HUES48 (cell line): Measurements from ENCODE around the gene SERAC1.
"Not testable (repeated sequence)": the region's sequence is repeated elsewhere in the genome, so short reads cannot be mapped to it uniquely, and the experiment has no call there.

Source experiments
- H3K27ac ChIP-seq: one replicate; pipeline ENCODE4 v1.7.0; 2013; ENCODE audit warnings: low read depth, low read length, inconsistent platforms
- H3K27me3 ChIP-seq: 2 replicates; pipeline ENCODE4 v1.6.1; 2013; ENCODE audit warnings: mild to moderate bottlenecking, low read length; ENCODE audit not compliant: control insufficient read depth, insufficient read depth
- H3K36me3 ChIP-seq: 2 replicates; pipeline ENCODE4 v1.6.1; 2013; ENCODE audit warnings: low read length; ENCODE audit not compliant: control insufficient read depth, insufficient read depth
- H3K4me1 ChIP-seq: 2 replicates; pipeline ENCODE4 v1.6.1; 2013; ENCODE audit warnings: mild to moderate bottlenecking, low read length; ENCODE audit not compliant: control insufficient read depth, insufficient read depth
- H3K4me3 ChIP-seq: 2 replicates; pipeline ENCODE4 v1.5.1; 2013; ENCODE audit warnings: mild to moderate bottlenecking, low read depth, low read length
- H3K9ac ChIP-seq: 2 replicates; pipeline ENCODE4 v1.6.1; 2013; ENCODE audit warnings: mild to moderate bottlenecking, low read depth, low read length, moderate library complexity
- H3K9me3 ChIP-seq: 2 replicates; pipeline ENCODE4 v1.6.1; 2013; ENCODE audit warnings: low read length; ENCODE audit not compliant: control insufficient read depth, insufficient read depth

SERAC1 gene

DNA sequence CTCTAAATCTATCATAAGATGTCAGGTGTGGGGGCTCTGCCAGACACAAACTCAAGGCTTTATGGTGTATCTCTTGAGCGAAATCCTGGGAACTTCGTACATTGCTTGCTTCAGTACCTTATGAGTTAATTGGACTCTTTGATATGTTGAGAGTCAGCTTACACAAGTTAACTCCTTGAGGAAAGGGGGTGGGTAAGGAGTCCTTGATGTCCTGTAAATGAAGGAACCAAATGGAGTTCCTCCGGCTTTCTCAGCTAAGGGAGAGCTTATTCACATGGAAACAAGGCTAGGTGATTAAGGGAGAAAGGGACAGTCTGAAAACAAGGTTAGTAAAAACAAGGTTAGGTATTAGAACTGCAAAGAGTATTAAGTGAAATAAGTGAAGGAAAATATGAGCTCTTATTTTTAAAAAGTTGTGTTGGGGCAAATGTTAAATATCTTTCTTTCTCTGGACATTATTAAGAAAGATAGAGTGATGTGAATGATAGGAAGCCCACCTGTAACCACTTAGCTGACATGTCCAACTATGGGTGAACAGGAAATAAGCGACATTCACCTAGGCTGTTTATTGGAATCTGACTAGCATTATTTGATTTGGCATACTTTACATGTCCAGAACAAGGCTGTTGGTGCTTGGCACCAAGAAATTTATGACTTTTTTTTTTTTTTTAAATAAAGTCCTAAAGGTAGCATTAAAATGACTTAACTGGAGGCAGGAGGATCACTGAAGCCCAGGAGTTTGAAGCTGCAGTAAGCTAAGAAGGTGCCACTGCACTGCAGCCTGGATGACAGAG, 26.6 kb upstream of the SERAC1 start:
- peak overlapping the region; percentile 33 for H3K9ac ChIP-seq
- H3K27me3 ChIP-seq, result no peaks in the 10 kb centered on the region
- H3K36me3 ChIP-seq, result peaks cover 7% of the 10 kb centered on the region
- H3K4me1 ChIP-seq, result peaks cover 25% of the 10 kb centered on the region
- peak overlapping the region; percentile 50 for H3K4me3 ChIP-seq
- H3K27ac ChIP-seq, result peak overlapping the region; percentile 87
- H3K9me3 ChIP-seq, result no peaks in the 10 kb centered on the region

DNA sequence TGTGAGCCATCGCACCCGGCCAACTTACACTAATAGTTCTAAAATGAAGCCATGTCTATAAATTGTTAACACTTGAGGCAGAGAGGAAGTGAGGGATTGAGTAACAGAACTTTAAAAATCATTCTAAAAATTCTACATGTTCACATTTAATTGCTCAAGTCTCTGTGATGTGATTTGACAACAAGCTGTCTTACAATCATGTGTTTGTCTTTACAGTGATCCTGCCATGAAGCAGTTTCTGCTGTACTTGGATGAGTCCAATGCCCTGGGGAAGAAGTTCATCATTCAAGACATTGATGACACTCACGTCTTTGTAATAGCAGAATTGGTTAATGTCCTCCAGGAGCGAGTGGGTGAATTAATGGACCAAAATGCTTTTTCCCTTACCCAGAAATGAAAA, 23.7 kb upstream of the SERAC1 start:
- Histone ChIP-seq H3K4me3 (no peak overlapping the region), H3K4me1 (peaks cover 22% of the 10 kb centered on the region), H3K36me3 (peaks cover 10% of the 10 kb centered on the region), H3K9me3 (0 out of 2 replicates have a peak, but pooled peaks cover 3% of the 10 kb centered on the region), H3K27ac (no peak overlapping the region), H3K9ac (no peak overlapping the region), H3K27me3 (no peaks in the 10 kb centered on the region)

DNA sequence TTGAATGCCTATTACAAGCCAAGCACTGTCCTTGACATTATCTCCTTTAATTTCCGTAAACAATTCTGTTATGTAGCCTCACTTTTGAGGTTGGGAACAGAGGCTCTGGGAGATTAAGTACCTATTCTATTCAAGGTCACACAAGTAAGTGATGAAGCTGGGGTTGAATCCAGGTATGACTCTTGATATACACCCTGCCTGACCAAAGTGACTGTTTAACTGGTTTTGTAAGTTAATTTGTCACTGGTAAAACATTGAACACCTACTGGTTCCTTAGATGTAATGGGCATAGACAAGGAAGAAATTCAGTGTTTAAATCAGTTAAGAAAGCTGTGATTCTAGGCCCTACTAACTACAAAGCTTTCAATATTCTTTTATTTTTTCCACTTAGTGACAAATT, 23.0 kb upstream of the SERAC1 start:
- Histone ChIP-seq H3K27me3 (no peaks in the 10 kb centered on the region), H3K9ac (no peak overlapping the region), H3K36me3 (peaks cover 10% of the 10 kb centered on the region; the same call in 1 of the 2 replicates), H3K27ac (no peak overlapping the region), H3K9me3 (0 out of 2 replicates have a peak, but pooled peaks cover 3% of the 10 kb centered on the region), H3K4me3 (no peak overlapping the region), H3K4me1 (peaks cover 20% of the 10 kb centered on the region)

DNA sequence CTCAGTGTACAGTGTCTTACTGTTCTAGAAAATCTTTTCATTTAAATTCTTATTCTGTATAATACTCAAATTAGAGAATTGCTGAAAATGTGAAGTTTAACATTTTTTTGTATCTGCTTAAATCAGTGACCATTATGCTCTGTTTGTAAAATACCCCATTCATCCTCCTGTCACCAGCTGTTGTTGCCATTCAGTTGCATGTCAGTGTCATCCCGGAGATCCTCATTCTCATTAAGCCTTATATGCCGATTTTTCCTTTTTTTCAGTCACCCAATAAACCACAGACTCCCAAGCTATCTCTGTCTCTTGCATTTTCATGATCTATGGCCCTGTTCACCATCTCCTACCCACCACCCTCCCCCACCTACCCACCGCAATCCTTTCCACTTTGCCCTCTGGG, 20.5 kb upstream of the SERAC1 start:
- 0 out of 2 replicates have a peak, but pooled peaks cover 4% of the 10 kb centered on the region for H3K4me1 ChIP-seq
- 0 out of 2 replicates have a peak, but pooled peaks cover 3% of the 10 kb centered on the region for H3K9me3 ChIP-seq
- no peak overlapping the region for H3K4me3 ChIP-seq
- peaks cover 10% of the 10 kb centered on the region for H3K36me3 ChIP-seq
- H3K9ac ChIP-seq, result no peak overlapping the region
- H3K27ac ChIP-seq, result no peak overlapping the region
- no peaks in the 10 kb centered on the region for H3K27me3 ChIP-seq

DNA sequence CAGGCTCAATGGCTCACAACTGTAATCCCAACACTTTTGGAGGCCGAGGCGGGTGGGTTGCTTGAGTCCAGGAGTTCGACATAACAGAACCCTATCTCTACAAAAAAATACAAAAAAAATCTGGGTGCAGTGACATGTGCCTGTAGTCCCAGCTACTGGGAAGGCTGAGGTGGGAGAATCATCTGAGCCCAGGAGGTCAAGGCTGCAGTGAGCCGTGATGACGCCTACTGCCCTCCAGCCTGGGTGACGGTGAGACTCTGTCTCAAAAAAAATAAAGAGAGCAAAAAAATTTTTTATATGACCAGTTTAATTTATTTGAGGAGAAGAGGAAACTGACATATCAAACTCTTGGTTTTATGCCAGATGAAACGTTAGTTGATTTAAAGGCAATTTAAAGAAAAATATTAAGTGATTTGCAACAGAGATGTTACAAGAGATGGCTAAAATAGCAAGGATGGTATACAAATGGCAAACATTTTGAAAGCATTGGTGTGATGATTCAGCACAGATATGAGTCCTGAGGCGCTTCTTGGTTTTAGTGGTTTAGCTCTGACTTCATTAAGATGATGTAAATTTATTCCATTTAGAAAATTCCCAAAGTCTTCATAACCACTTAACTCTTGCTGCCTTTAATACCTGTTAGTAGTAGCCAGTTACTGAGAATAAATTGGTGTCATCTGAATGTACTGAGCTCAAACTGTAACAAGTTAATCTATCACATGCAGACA, 17.8 kb upstream of the SERAC1 start:
- peaks cover 3% of the 10 kb centered on the region; the same call in 1 of the 2 replicates for H3K36me3 ChIP-seq
- H3K27ac ChIP-seq, result no peak overlapping the region
- 0 out of 2 replicates have a peak, but pooled peaks cover 3% of the 10 kb centered on the region for H3K9me3 ChIP-seq
- no peaks in the 10 kb centered on the region for H3K27me3 ChIP-seq
- no peak overlapping the region for H3K4me3 ChIP-seq
- H3K9ac ChIP-seq, result no peak overlapping the region
- 0 out of 2 replicates have a peak, but pooled peaks cover 3% of the 10 kb centered on the region for H3K4me1 ChIP-seq

DNA sequence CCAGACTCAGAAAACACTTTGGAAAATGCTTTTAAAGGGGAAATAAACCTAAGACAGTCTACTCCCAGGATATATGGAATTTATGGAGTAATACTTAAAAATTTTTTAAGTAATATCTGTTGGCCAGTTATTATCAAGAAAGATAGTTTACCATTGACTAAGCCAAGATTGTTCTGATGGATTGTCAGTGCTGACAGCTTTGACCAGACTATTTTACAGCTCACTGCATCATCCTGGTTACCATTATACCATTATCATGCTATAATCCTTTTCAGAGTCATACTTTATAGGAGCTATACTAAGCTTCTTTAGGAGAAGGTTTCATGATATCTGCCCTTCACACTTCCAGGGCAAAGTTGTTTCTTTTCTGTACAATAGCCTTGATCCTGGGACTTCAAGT, 16.5 kb upstream of the SERAC1 start:
- H3K27me3 ChIP-seq, result no peaks in the 10 kb centered on the region
- peaks cover 3% of the 10 kb centered on the region; the same call in 1 of the 2 replicates for H3K36me3 ChIP-seq
- H3K9ac ChIP-seq, result no peak overlapping the region
- 0 out of 2 replicates have a peak, but pooled peaks cover 3% of the 10 kb centered on the region for H3K9me3 ChIP-seq
- no peak overlapping the region for H3K27ac ChIP-seq
- H3K4me1 ChIP-seq, result 0 out of 2 replicates have a peak, but pooled peaks cover 3% of the 10 kb centered on the region
- no peak overlapping the region for H3K4me3 ChIP-seq

DNA sequence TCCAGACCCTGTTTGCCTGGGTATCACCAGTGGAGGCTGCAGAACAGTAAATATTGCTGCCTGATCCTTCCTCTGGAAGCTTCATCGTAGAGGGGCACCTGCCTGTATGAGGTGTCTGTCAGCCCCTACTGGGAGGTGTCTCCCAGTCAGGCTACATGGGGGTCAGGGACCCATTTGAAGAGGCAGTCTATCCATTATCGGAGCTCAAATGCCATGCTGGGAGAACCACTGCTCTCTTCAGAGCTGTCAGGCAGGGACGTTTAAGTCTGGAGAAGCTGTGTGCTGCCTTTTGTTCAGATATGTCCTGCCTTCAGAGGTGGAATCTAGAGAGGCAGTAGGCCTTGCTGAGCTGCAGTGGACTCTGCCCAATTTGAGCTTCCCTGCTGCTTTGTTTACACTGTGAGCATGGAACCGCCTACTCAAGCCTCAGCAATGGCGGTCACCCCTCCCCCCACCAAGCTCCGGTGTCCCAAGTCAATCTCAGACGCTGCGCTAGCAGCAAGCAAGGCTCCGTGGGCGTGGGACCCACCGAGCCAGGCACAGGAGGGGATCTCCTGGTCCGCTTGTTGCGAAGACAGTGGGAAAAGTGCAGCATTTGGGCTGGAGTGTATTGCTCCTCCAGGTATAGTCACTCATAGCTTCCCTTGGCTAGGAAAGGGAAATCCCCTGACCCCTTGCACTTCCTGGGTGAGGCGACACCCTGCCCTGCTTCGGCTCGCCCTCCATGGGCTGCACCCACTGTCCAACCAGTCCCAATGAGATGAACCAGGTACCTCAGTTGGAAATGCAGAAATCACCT, 15.3 kb upstream of the SERAC1 start:
- H3K4me1 ChIP-seq, H3K9me3 ChIP-seq, H3K4me3 ChIP-seq, H3K27me3 ChIP-seq, H3K36me3 ChIP-seq, H3K9ac ChIP-seq: not testable (repeated sequence)
- H3K27ac ChIP-seq, result peak overlapping the region; percentile 1

DNA sequence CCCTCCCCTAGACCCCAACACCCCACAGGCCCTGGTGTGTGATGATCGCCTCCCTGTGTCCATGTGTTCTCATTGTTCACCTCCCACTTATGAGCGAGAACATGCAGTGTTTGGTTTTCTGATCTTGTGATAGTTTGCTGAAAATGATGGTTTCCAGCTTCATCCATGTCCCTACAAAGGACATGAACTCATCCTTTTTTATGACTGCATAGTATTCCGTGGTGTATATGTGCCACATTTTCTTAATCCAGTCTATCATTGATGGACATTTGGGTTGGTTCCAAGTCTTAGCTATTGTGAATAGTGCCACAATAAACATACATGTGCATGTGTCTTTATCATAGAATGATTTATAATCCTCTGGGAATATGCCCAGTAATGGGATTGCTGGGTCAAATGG, 9.7 kb upstream of the SERAC1 start:
- not testable (repeated sequence) for H3K9me3 ChIP-seq, H3K4me1 ChIP-seq, H3K36me3 ChIP-seq, H3K27ac ChIP-seq, H3K27me3 ChIP-seq, H3K9ac ChIP-seq, H3K4me3 ChIP-seq

DNA sequence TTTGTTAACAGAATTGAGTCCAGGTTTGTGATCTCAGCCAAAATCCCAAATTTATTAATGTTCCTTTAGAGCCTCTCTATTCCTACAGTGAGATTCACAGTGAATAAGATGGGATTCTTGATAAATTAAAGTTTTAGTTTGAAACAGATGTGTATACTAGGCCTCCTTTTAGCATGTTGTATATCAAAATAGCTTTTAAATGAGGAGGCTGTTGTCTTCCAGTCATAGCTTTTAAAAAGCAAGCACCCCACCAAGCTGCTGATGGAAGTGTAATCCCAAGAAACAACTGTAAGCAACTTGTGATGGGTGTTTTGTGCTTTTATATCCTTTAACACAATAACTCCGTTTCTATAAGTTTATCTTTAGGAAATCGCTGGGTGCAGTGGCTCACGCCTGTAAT, 7.0 kb upstream of the SERAC1 start:
- Histone ChIP-seq H3K27ac (no peak overlapping the region), H3K36me3 (peaks cover 2% of the 10 kb centered on the region; the same call in 1 of the 2 replicates), H3K9ac (no peak overlapping the region)

DNA sequence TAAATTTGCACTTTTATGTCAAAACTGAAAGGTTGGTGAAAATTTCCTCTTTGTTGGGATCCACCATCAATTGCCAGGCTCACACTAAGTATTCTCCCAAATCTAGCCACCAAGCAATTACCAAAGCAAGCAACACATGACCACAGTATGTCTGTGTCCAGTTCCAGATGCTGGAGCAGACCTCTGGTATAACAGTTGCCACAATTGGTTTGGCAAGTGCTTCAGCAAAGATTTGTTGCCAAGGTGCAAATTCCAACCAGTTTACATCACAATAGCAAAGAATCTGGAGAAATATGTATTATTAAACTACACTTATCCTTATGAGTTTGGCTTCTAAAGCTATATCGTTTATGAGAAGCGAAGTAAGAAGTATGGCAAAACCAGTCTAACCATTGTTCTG, 6.5 kb upstream of the SERAC1 start:
- Histone ChIP-seq H3K4me1 (peaks cover 14% of the 10 kb centered on the region; the same call in 1 of the 2 replicates), H3K36me3 (peaks cover 2% of the 10 kb centered on the region; the same call in 1 of the 2 replicates), H3K9ac (no peak overlapping the region), H3K27me3 (no peaks in the 10 kb centered on the region), H3K4me3 (no peak overlapping the region), H3K9me3 (no peaks in the 10 kb centered on the region), H3K27ac (no peak overlapping the region)

More for the DNA sequence above, 7.0 kb upstream of the SERAC1 start:
- Histone ChIP-seq H3K27me3 (no peaks in the 10 kb centered on the region), H3K9me3 (no peaks in the 10 kb centered on the region), H3K4me1 (peaks cover 14% of the 10 kb centered on the region; the same call in 1 of the 2 replicates), H3K4me3 (no peak overlapping the region)
